Nephron progenitor cell (in vitro differentiated cells): ENCODE measurements around the gene CDC42EP2.
A peak's percentile ranks its signal among the peaks of the same experiment; 100 is the strongest.

ENCODE experiments used
- DNase-seq: peaks from one replicate; pipeline ENCODE4 v3.0.0; 2021
- H3K27ac Mint-ChIP-seq: 2 replicates; pipeline ENCODE4 v1.8.0; 2021; ENCODE audit warnings: mild to moderate bottlenecking, moderate library complexity, mixed read lengths
- H3K27me3 Mint-ChIP-seq: 2 replicates; pipeline ENCODE4 v1.8.0; 2021; ENCODE audit warnings: mild to moderate bottlenecking, low read depth, mixed read lengths; ENCODE audit not compliant: poor library complexity
- H3K36me3 Mint-ChIP-seq: 2 replicates; pipeline ENCODE4 v1.8.0; 2021; ENCODE audit warnings: low read depth, mixed read lengths
- H3K4me1 Mint-ChIP-seq: 2 replicates; pipeline ENCODE4 v1.8.0; 2021; ENCODE audit warnings: mixed read lengths
- H3K4me3 Mint-ChIP-seq: 2 replicates; pipeline ENCODE4 v1.8.0; 2021; ENCODE audit warnings: mild to moderate bottlenecking, moderate library complexity, mixed read lengths
- H3K9me3 Mint-ChIP-seq: 2 replicates; pipeline ENCODE4 v1.8.0; 2021; ENCODE audit warnings: mild to moderate bottlenecking, moderate library complexity, mixed read lengths
- CTCF ChIP-seq: fragments of 200-600 bp; sonication (generic); IDR thresholded peaks from 2 replicates; pipeline ENCODE4 v1.5.0; 2021; ENCODE audit warnings: antibody characterized with exemption

The CDC42EP2 gene

DNA sequence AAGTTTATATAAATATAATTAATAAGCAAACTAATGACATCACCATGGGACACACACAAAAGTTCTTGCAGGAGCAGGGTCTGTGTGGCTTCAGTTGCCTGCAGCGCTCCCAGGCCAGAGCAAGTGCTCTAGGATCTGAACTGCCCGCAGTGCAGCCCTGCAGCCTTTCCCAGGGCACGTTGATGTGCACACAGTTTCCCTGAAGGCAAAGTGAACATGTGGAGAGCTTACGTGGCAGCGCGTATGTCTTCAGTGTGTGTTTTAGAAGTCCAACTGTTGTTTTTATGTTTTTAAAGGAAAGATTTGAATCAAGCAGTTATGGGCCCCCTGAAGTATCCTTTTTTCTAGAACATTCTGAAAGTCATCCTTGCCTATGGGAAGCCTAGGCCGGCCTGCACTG lies 38.7 kb downstream of the CDC42EP2 start:
- peak overlapping the region; percentile 34 for H3K27ac Mint-ChIP-seq
- no peaks in the 10 kb centered on the region for H3K9me3 Mint-ChIP-seq

GRCh38 chr11:65353900-65354264 lies 39.2 kb downstream of the CDC42EP2 start:
- no peak for DNase-seq
- Mint-ChIP-seq H3K4me1 (peaks cover 38% of the 10 kb centered on the region), H3K4me3 (peak overlapping the region; percentile 87), H3K36me3 (peaks cover 21% of the 10 kb centered on the region), H3K9me3 (no peaks in the 10 kb centered on the region), H3K27me3 (peaks cover 42% of the 10 kb centered on the region), H3K27ac (peak overlapping the region; percentile 34)
- no peak for TF ChIP-seq CTCF

More for the DNA sequence above, 38.7 kb downstream of the CDC42EP2 start:
- H3K27me3 Mint-ChIP-seq, result peaks cover 37% of the 10 kb centered on the region
- H3K4me1 Mint-ChIP-seq, result peaks cover 38% of the 10 kb centered on the region
- H3K4me3 Mint-ChIP-seq, result peak overlapping the region; percentile 87
- TF ChIP-seq CTCF, result no peak
- peaks cover 26% of the 10 kb centered on the region for H3K36me3 Mint-ChIP-seq
- no peak for DNase-seq

- H3K36me3 Mint-ChIP-seq, result peaks cover 17% of the 10 kb centered on the region
- peaks cover 38% of the 10 kb centered on the region for H3K4me1 Mint-ChIP-seq
- H3K9me3 Mint-ChIP-seq, result no peaks in the 10 kb centered on the region
- peak; percentile 99 for DNase-seq
- H3K4me3 Mint-ChIP-seq, result peak within 1 kb of the TSS; percentile 88
- TF ChIP-seq CTCF, result no peak
- peak within 1 kb of the TSS; percentile 34 for H3K27ac Mint-ChIP-seq
- peaks cover 42% of the 10 kb centered on the region for H3K27me3 Mint-ChIP-seq
Observed at GRCh38 chr11:65354265-65355012, 39.8 kb downstream of the CDC42EP2 start, which contains the start of gene TIGD3. TIGD3 (plus strand) TSS chr11:65354751; CDS start chr11:65355809, 1,058 bp downstream.

GRCh38 chr11:65355013-65355775 lies 40.5 kb downstream of the CDC42EP2 start:
- peak; percentile 52 for DNase-seq
- peaks cover 38% of the 10 kb centered on the region for H3K4me1 Mint-ChIP-seq
- H3K27ac Mint-ChIP-seq, result no peak overlapping the region
- peak overlapping the region; percentile 88 for H3K4me3 Mint-ChIP-seq
- no peaks in the 10 kb centered on the region for H3K9me3 Mint-ChIP-seq
- TF ChIP-seq CTCF, result no peak
- H3K36me3 Mint-ChIP-seq, result peaks cover 17% of the 10 kb centered on the region
- peaks cover 42% of the 10 kb centered on the region for H3K27me3 Mint-ChIP-seq

- Mint-ChIP-seq H3K27ac (no peak overlapping the region), H3K4me3 (peak overlapping the region; percentile 88)
Observed at GRCh38 chr11:65355776-65356393, 41.2 kb downstream of the CDC42EP2 start.

More at GRCh38 chr11:65355776-65356393, 41.2 kb downstream of the CDC42EP2 start:
- peak; percentile 18 for DNase-seq
- Mint-ChIP-seq H3K9me3 (no peaks in the 10 kb centered on the region), H3K4me1 (peaks cover 38% of the 10 kb centered on the region), H3K27me3 (peaks cover 42% of the 10 kb centered on the region), H3K36me3 (peaks cover 17% of the 10 kb centered on the region)
- TF ChIP-seq CTCF, result no peak
